AG04449 (cell line): Measurements from ENCODE around the gene CD33.

ENCODE experiments used
- CTCF ChIA-PET: fragments of 350-600 bp; formaldehyde crosslinking; extraction: SDS; loops from one replicate; lab custom pipeline; 2021; ENCODE audit warnings: antibody characterized with exemption; lab: Yijun Ruan, JAX
- POLR2A ChIA-PET: fragments of 400-600, 350-600 bp; formaldehyde crosslinking; extraction: SDS; loops from one replicate; lab custom pipeline; 2020; ENCODE audit warnings: antibody characterized with exemption, inconsistent platforms; lab: Yijun Ruan, JAX
- DNase-seq: peaks from one replicate; pipeline ENCODE4 v3.0.0-alpha.2; 2010; ENCODE audit warnings: low read depth, low spot score
- H3K4me3 ChIP-seq: 2 replicates; pipeline ENCODE4 v1.5.1; 2011; ENCODE audit warnings: low read depth, mild to moderate bottlenecking, control low read depth, low read length
- CTCF ChIP-seq: IDR thresholded peaks from one replicate; pipeline ENCODE4 v1.5.1; 2011; ENCODE audit warnings: mild to moderate bottlenecking, moderate library complexity, low read length, control low read depth, inconsistent platforms; ENCODE audit not compliant: insufficient read depth; ENCODE audit errors: missing control alignments

Gene CD33

GRCh38 chr19:51277112-51277511, 52.2 kb downstream of the CD33 start:
- DNase-seq = no peak
- TF ChIP-seq CTCF = no peak
- POLR2A ChIA-PET = no interaction called here
- H3K4me3 ChIP-seq = no peak overlapping the region
- CTCF ChIA-PET = no interaction called here

DNA sequence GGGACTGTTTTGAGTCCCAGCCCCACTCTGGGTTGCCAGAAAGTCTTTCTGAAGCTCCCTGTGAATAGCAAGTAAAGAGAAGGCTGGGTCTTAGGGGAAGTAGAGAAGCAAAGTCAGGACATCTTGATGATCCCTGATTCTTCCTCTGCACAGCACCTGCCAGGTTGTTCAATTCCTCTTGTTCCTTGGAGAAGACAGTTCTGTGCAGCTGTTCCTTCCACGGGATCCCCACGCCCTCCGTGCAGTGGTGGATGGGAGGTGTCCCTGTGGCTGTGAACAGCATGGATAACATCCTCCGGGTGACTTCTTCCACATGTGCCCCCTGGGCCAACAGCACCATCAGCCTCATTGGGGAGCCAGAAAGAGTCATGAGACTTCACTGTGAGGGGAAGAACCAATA, 57.5 kb downstream of the CD33 start:
- H3K4me3 ChIP-seq = no peak overlapping the region
- no peak for DNase-seq
- ChIA-PET CTCF (no interaction called here), POLR2A (no interaction called here)
- no peak for TF ChIP-seq CTCF

GRCh38 chr19:51285682-51286081, 60.8 kb downstream of the CD33 start:
- TF ChIP-seq CTCF = no peak
- ChIA-PET POLR2A (no interaction called here), CTCF (no interaction called here)
- no peak overlapping the region for H3K4me3 ChIP-seq
- no peak for DNase-seq
